Measurements from ENCODE around the gene HSF5. TPM values are rescaled to one million over a fixed set of nuclear protein-coding genes. Genes with fewer than 3 reads are reported as not detected.
A peak's percentile ranks its signal among the peaks of the same experiment; 100 is the strongest.

Gene HSF5
- total RNA-seq, 1 donor from 2014 or later, result not detected

DNA sequence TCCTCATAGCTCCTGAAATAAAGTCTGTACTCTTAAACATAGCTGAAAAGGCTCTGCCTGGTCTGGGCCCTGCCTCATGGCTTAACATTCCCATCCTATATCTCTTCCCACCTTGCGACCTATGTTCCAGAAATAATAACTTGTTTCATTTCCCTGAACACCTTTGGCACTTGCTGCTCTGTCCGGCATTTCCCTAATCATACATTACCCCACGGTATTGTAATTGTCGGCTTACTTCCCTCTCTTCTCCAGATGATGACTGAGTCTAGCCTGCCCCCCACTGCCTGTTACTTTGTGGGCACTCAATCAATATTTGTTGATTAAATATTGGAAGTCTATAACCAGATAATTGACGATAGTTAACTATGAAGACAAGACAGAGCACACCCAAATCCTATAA lies 113.0 kb downstream of the HSF5 start:
- no peak overlapping the region for H2AFZ ChIP-seq (replicated peaks)
- H3F3A ChIP-seq (ENCODE audit: low read depth), result no peaks in the 10 kb centered on the region
- no peaks in the 10 kb centered on the region for H3K4me1 ChIP-seq
- no peaks in the 10 kb centered on the region for H3K9me3 ChIP-seq (ENCODE audit: low read depth)
- H3K9ac ChIP-seq, result no peak overlapping the region
- Mint-ChIP-seq H3K4me1 (peaks cover 12% of the 10 kb centered on the region), H3K9me3 (no peaks in the 10 kb centered on the region), H3K27me3 (ENCODE audit: insufficient read depth, low read depth) (peaks cover 3% of the 10 kb centered on the region), H3K27ac (no peak overlapping the region), H3K4me3 (no peak overlapping the region), H3K36me3 (peaks cover 2% of the 10 kb centered on the region)
- no peaks in the 10 kb centered on the region for H4K20me1 ChIP-seq (ENCODE audit: low read depth)
- H3K27me3 ChIP-seq, result no peaks in the 10 kb centered on the region
- no peak overlapping the region for H3K4me2 ChIP-seq
- no peaks in the 10 kb centered on the region for H3K36me3 ChIP-seq
- no peak overlapping the region for H3K4me3 ChIP-seq
- no peak for TF ChIP-seq EZH2phosphoT487 (IDR thresholded peaks at IDR 0.05)
- TF ChIP-seq EZH2 (IDR thresholded peaks at IDR 0.05), result no peak
- TF ChIP-seq, protein P1, sequence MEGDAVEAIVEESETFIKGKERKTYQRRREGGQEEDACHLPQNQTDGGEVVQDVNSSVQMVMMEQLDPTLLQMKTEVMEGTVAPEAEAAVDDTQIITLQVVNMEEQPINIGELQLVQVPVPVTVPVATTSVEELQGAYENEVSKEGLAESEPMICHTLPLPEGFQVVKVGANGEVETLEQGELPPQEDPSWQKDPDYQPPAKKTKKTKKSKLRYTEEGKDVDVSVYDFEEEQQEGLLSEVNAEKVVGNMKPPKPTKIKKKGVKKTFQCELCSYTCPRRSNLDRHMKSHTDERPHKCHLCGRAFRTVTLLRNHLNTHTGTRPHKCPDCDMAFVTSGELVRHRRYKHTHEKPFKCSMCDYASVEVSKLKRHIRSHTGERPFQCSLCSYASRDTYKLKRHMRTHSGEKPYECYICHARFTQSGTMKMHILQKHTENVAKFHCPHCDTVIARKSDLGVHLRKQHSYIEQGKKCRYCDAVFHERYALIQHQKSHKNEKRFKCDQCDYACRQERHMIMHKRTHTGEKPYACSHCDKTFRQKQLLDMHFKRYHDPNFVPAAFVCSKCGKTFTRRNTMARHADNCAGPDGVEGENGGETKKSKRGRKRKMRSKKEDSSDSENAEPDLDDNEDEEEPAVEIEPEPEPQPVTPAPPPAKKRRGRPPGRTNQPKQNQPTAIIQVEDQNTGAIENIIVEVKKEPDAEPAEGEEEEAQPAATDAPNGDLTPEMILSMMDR (IDR thresholded peaks at IDR 0.05), result no peak
- DNase-seq (ENCODE audit: low spot score), result no peak
- H3K27ac ChIP-seq, result no peak overlapping the region
- H3K79me2 ChIP-seq (ENCODE audit: low read depth), result no peaks in the 10 kb centered on the region

DNA sequence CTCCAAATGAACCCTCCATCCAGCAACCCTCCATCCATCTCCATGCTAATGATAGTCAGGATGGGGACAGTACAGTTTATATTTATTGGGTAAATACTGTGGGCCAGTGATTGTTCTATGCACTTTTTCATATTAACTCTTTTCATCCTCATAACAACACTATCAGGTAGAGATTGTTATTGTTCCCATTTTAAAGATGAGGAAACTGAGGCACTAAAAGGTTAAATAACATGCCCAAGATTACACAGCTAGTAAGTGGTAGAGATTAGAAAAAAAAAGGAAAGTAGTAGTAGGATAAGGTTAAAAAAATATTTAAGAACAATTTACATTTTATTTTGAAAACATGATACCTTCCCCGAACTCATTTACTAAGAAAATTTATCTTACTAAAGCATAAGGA lies 114.3 kb downstream of the HSF5 start:
- Mint-ChIP-seq H3K9me3 (no peaks in the 10 kb centered on the region), H3K4me3 (no peak overlapping the region), H3K4me1 (peaks cover 19% of the 10 kb centered on the region), H3K27ac (no peak overlapping the region), H3K36me3 (peaks cover 2% of the 10 kb centered on the region), H3K27me3 (ENCODE audit: insufficient read depth, low read depth) (peaks cover 3% of the 10 kb centered on the region)
- Histone ChIP-seq H4K20me1 (ENCODE audit: low read depth) (no peaks in the 10 kb centered on the region), H3K27me3 (no peaks in the 10 kb centered on the region), H3K9me3 (ENCODE audit: low read depth) (no peaks in the 10 kb centered on the region), H3K27ac (no peak overlapping the region), H3K4me2 (no peak overlapping the region), H3K79me2 (ENCODE audit: low read depth) (no peaks in the 10 kb centered on the region), H3K4me3 (no peak overlapping the region), H3F3A (ENCODE audit: low read depth) (no peaks in the 10 kb centered on the region), H2AFZ (replicated peaks) (no peak overlapping the region), H3K4me1 (no peaks in the 10 kb centered on the region), H3K36me3 (no peaks in the 10 kb centered on the region), H3K9ac (no peak overlapping the region)
- TF ChIP-seq EZH2 (IDR thresholded peaks at IDR 0.05) (no peak), EZH2phosphoT487 (IDR thresholded peaks at IDR 0.05) (no peak)
- TF ChIP-seq, protein P1 (IDR thresholded peaks at IDR 0.05), result no peak
- DNase-seq (ENCODE audit: low spot score), result no peak

DNA sequence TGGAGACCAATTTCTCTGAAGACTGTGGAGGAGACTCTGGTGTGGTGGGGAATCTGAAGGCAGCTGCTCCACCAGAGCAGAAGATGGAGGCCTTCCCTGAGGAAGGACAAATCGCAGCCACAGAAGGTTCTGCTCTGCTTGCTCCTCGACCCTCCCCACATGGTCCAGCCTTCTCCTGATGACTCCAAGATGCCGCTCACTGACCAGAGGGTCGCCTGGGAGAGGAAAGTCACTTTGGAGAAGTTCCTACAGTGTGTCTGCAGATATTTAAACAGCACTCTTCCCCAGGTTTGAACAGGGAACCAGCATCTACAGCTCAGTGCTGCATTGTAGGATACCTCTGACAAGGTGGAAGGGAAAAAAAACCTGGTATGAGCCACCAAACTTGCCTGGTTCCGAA lies 115.2 kb downstream of the HSF5 start:
- TF ChIP-seq EZH2 (IDR thresholded peaks at IDR 0.05) (no peak), EZH2phosphoT487 (IDR thresholded peaks at IDR 0.05) (no peak)
- TF ChIP-seq, protein P1 (IDR thresholded peaks at IDR 0.05), result no peak
- no peak for DNase-seq (ENCODE audit: low spot score)
- Histone ChIP-seq H3K4me1 (no peaks in the 10 kb centered on the region), H3K27ac (no peak overlapping the region), H3F3A (ENCODE audit: low read depth) (no peaks in the 10 kb centered on the region), H2AFZ (replicated peaks) (peak overlapping the region; percentile 63), H3K9me3 (ENCODE audit: low read depth) (no peaks in the 10 kb centered on the region), H3K36me3 (no peaks in the 10 kb centered on the region), H3K27me3 (no peaks in the 10 kb centered on the region), H3K4me2 (no peak overlapping the region), H3K4me3 (no peak overlapping the region), H3K9ac (no peak overlapping the region), H3K79me2 (ENCODE audit: low read depth) (no peaks in the 10 kb centered on the region), H4K20me1 (ENCODE audit: low read depth) (no peaks in the 10 kb centered on the region)
- Mint-ChIP-seq H3K4me1 (peaks cover 19% of the 10 kb centered on the region), H3K9me3 (no peaks in the 10 kb centered on the region), H3K4me3 (no peak overlapping the region), H3K27ac (no peak overlapping the region), H3K36me3 (peaks cover 2% of the 10 kb centered on the region), H3K27me3 (ENCODE audit: insufficient read depth, low read depth) (peaks cover 3% of the 10 kb centered on the region)

All from neural progenitor cell (in vitro differentiated cells).